Panc1 (cell line): ENCODE results near the gene CORO2A.

Experiments
- CTCF ChIP-seq: fragments of 450-650 bp; IDR thresholded peaks from 2 replicates; pipeline ENCODE4 v1.5.1; 2017; ENCODE audit warnings: mild to moderate bottlenecking
- REST ChIP-seq, 2 experiments: IDR thresholded peaks; 2 replicates each; pipeline ENCODE4 v1.6.1; 2011 to 2012; ENCODE audit warnings: low read depth in 2 of 2, control low read depth in 1 of 2, low read length in 1 of 2, mild to moderate bottlenecking in 1 of 2, moderate library complexity in 1 of 2; ENCODE audit not compliant: insufficient read depth in 1 of 2
- SIN3A ChIP-seq: IDR thresholded peaks from 2 replicates; pipeline ENCODE4 v1.6.1; 2012; ENCODE audit warnings: low read depth, mild to moderate bottlenecking, low read length, moderate library complexity, borderline replicate concordance; ENCODE audit not compliant: insufficient read depth

GRCh38 chr9:98159790-98160189, 32.6 kb downstream of the CORO2A start:
- no peak for TF ChIP-seq CTCF
- TF ChIP-seq REST (IDR thresholded peaks at IDR 0.05; ENCODE audit: insufficient read depth in 1 of 2, low read depth in 2 of 2, low read length in 1 of 2) = no peak
- TF ChIP-seq SIN3A = no peak
